ENCODE data around the gene ABCA4.

DNA sequence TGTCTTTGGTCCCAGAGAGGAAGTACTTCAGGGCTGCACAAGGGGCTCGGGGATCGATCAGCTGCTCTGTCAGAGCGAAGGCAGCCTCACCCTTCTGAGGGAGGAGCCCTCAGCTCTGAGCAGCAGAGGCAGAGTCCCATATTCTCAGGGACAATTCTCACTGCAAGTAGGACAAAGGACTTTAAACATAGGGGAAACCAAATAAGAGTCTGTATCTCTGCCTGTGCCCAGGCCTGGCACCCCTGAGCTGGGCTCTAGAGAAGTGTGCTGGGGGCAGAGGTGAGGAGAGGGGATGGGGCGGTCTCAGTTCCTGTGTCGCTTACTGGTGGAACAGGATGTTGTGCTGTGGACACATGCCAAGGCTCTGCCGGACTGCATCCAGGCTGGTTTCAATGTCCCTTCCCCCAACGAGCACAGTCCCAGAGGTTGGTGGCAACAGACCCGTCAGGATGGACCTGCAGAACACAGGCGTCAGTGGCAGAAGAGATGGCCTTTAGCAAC, 76.6 kb downstream of the ABCA4 start:
- TF ChIP-seq, protein P1, sequence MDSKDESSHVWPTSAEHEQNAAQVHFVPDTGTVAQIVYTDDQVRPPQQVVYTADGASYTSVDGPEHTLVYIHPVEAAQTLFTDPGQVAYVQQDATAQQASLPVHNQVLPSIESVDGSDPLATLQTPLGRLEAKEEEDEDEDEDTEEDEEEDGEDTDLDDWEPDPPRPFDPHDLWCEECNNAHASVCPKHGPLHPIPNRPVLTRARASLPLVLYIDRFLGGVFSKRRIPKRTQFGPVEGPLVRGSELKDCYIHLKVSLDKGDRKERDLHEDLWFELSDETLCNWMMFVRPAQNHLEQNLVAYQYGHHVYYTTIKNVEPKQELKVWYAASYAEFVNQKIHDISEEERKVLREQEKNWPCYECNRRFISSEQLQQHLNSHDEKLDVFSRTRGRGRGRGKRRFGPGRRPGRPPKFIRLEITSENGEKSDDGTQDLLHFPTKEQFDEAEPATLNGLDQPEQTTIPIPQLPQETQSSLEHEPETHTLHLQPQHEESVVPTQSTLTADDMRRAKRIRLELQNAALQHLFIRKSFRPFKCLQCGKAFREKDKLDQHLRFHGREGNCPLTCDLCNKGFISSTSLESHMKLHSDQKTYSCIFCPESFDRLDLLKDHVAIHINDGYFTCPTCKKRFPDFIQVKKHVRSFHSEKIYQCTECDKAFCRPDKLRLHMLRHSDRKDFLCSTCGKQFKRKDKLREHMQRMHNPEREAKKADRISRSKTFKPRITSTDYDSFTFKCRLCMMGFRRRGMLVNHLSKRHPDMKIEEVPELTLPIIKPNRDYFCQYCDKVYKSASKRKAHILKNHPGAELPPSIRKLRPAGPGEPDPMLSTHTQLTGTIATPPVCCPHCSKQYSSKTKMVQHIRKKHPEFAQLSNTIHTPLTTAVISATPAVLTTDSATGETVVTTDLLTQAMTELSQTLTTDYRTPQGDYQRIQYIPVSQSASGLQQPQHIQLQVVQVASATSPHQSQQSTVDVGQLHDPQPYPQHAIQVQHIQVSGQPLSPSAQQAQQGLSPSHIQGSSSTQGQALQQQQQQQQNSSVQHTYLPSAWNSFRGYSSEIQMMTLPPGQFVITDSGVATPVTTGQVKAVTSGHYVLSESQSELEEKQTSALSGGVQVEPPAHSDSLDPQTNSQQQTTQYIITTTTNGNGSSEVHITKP (tag by site-specific recombination; IDR thresholded peaks at IDR 0.05), result no peak
- TF ChIP-seq, protein P2, sequence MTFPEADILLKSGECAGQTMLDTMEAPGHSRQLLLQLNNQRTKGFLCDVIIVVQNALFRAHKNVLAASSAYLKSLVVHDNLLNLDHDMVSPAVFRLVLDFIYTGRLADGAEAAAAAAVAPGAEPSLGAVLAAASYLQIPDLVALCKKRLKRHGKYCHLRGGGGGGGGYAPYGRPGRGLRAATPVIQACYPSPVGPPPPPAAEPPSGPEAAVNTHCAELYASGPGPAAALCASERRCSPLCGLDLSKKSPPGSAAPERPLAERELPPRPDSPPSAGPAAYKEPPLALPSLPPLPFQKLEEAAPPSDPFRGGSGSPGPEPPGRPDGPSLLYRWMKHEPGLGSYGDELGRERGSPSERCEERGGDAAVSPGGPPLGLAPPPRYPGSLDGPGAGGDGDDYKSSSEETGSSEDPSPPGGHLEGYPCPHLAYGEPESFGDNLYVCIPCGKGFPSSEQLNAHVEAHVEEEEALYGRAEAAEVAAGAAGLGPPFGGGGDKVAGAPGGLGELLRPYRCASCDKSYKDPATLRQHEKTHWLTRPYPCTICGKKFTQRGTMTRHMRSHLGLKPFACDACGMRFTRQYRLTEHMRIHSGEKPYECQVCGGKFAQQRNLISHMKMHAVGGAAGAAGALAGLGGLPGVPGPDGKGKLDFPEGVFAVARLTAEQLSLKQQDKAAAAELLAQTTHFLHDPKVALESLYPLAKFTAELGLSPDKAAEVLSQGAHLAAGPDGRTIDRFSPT (tag by site-specific recombination; IDR thresholded peaks at IDR 0.05), result no peak

Measured in HEK293 (cell line).